Hepatocyte (in vitro differentiated cells): Measurements from ENCODE around the gene PTPN11.

Experiments
- EZH2 ChIP-seq: fragments of 200-600 bp; sonication (generic); IDR thresholded peaks from 2 replicates; pipeline ENCODE4 v1.6.1; 2016; ENCODE audit warnings: antibody characterized with exemption, mild to moderate bottlenecking, borderline replicate concordance
- EZH2phosphoT487 ChIP-seq: fragments of 200-600 bp; sonication (generic); IDR thresholded peaks from one replicate; pipeline ENCODE4 v1.6.1; 2018; ENCODE audit warnings: antibody characterized with exemption, mild to moderate bottlenecking, low read depth, moderate library complexity; ENCODE audit not compliant: unreplicated experiment, severe bottlenecking
- TF ChIP-seq, protein P1 (sequence below): fragments of 200-600 bp; sonication (generic); IDR thresholded peaks from 2 replicates; pipeline ENCODE4 v1.5.1; 2016; ENCODE audit warnings: antibody characterized with exemption, mild to moderate bottlenecking; ENCODE audit not compliant: poor library complexity

DNA sequence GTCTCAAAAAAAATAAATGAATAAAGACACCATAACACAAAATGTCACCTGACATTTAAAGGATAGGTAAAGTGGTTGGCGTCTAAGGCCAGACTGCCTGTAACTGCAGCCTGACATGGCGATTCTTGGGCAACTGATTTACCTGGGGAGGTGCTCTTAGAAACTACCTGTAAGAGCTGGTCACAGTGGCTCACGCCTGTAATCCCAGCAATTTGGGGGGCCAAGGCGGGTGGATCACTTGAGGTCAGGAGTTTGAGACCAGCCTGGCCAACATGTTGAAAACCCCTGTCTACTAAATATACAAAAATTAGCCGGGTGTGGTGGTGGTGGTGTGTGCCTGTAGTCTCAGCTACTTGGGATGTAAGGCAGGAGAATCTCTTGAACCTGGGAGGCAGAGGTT is 17.7 kb upstream of the PTPN11 start:
- TF ChIP-seq EZH2, result no peak
- TF ChIP-seq, protein P1, sequence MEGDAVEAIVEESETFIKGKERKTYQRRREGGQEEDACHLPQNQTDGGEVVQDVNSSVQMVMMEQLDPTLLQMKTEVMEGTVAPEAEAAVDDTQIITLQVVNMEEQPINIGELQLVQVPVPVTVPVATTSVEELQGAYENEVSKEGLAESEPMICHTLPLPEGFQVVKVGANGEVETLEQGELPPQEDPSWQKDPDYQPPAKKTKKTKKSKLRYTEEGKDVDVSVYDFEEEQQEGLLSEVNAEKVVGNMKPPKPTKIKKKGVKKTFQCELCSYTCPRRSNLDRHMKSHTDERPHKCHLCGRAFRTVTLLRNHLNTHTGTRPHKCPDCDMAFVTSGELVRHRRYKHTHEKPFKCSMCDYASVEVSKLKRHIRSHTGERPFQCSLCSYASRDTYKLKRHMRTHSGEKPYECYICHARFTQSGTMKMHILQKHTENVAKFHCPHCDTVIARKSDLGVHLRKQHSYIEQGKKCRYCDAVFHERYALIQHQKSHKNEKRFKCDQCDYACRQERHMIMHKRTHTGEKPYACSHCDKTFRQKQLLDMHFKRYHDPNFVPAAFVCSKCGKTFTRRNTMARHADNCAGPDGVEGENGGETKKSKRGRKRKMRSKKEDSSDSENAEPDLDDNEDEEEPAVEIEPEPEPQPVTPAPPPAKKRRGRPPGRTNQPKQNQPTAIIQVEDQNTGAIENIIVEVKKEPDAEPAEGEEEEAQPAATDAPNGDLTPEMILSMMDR, result no peak
- TF ChIP-seq EZH2phosphoT487, result no peak
